ENCODE results near the gene RAB28. TPM values are rescaled to one million over a fixed set of nuclear protein-coding genes. Genes with fewer than 3 reads are reported as not detected.
"Not testable (repeated sequence)": the region's sequence is repeated elsewhere in the genome, so short reads cannot be mapped to it uniquely, and the experiment has no call there.

RAB28 gene
- total RNA-seq, 2 experiments from 2014 or later, result 23.0 to 30.8 TPM

GRCh38 chr4:13409324-13409723 lies 74.8 kb downstream of the RAB28 start:
- intact Hi-C loops (cut with micrococcal nuclease; ENCODE audit: unreplicated experiment), result no loop called here
- Histone ChIP-seq H3K4me1 (ENCODE audit: insufficient read depth, low read length, poor library complexity, severe bottlenecking) (no peaks in the 10 kb centered on the region), H4K20me1 (ENCODE audit: insufficient read depth, low read length) (no peaks in the 10 kb centered on the region), H3K4me2 (ENCODE audit: low read length) (no peak overlapping the region), H3K9me3 (ENCODE audit: low read length) (no peaks in the 10 kb centered on the region), H3K9me2 (ENCODE audit: insufficient read depth, low read length) (no peaks in the 10 kb centered on the region), H2AFZ (ENCODE audit: low read length) (no peak overlapping the region), H3K36me3 (ENCODE audit: insufficient read depth, low read length) (no peaks in the 10 kb centered on the region), H3K4me3 (ENCODE audit: low read depth, low read length, poor library complexity, severe bottlenecking) (no peak overlapping the region), H3K79me2 (ENCODE audit: insufficient read depth, low read depth, low read length) (no peaks in the 10 kb centered on the region), H3K27ac (ENCODE audit: low read depth, low read length, poor library complexity, severe bottlenecking) (no peak overlapping the region)
- no TSS peak for BruUV-seq (replicated peaks)
- ChIA-PET POLR2A (no interaction called here), CTCF (ENCODE audit: unreplicated experiment) (no interaction called here)
- no peak for DNase-seq (ENCODE audit: low spot score)
- TF ChIP-seq EZH2phosphoT487 (IDR thresholded peaks at IDR 0.05; ENCODE audit: borderline replicate concordance, low read depth, low read length) (no peak), CTCF (conservative IDR thresholded peaks at IDR 0.05; ENCODE audit: low read length) (no peak)

GRCh38 chr4:13406156-13406555 lies 78.0 kb downstream of the RAB28 start:
- H2AFZ ChIP-seq (ENCODE audit: low read length); H3K4me2 ChIP-seq (ENCODE audit: low read length); H3K79me2 ChIP-seq (ENCODE audit: insufficient read depth, low read depth, low read length); H3K4me1 ChIP-seq (ENCODE audit: insufficient read depth, low read length, poor library complexity, severe bottlenecking); CTCF ChIA-PET (ENCODE audit: unreplicated experiment); H3K4me3 ChIP-seq (ENCODE audit: low read depth, low read length, poor library complexity, severe bottlenecking); intact Hi-C loops (cut with micrococcal nuclease; ENCODE audit: unreplicated experiment); BruUV-seq (replicated peaks); H4K20me1 ChIP-seq (ENCODE audit: insufficient read depth, low read length); POLR2A ChIA-PET; H3K36me3 ChIP-seq (ENCODE audit: insufficient read depth, low read length); H3K9me2 ChIP-seq (ENCODE audit: insufficient read depth, low read length); H3K27ac ChIP-seq (ENCODE audit: low read depth, low read length, poor library complexity, severe bottlenecking); DNase-seq (ENCODE audit: low spot score); H3K9me3 ChIP-seq (ENCODE audit: low read length): not testable (repeated sequence)

GRCh38 chr4:13403833-13404232 lies 80.3 kb downstream of the RAB28 start:
- intact Hi-C loops (cut with micrococcal nuclease; ENCODE audit: unreplicated experiment), result no loop called here
- Histone ChIP-seq H3K27ac (ENCODE audit: low read depth, low read length, poor library complexity, severe bottlenecking) (no peak overlapping the region), H3K4me2 (ENCODE audit: low read length) (no peak overlapping the region), H3K79me2 (ENCODE audit: insufficient read depth, low read depth, low read length) (no peaks in the 10 kb centered on the region), H3K36me3 (ENCODE audit: insufficient read depth, low read length) (no peaks in the 10 kb centered on the region), H3K9me2 (ENCODE audit: insufficient read depth, low read length) (no peaks in the 10 kb centered on the region), H3K4me3 (ENCODE audit: low read depth, low read length, poor library complexity, severe bottlenecking) (no peak overlapping the region), H3K4me1 (ENCODE audit: insufficient read depth, low read length, poor library complexity, severe bottlenecking) (no peaks in the 10 kb centered on the region), H4K20me1 (ENCODE audit: insufficient read depth, low read length) (no peaks in the 10 kb centered on the region; the same call in 1 of the 2 replicates), H3K9me3 (ENCODE audit: low read length) (no peaks in the 10 kb centered on the region), H2AFZ (ENCODE audit: low read length) (no peak overlapping the region)
- CTCF ChIA-PET (ENCODE audit: unreplicated experiment), result no interaction called here
- TF ChIP-seq CTCF (conservative IDR thresholded peaks at IDR 0.05; ENCODE audit: low read length), result no peak
- no peak for TF ChIP-seq EZH2phosphoT487 (IDR thresholded peaks at IDR 0.05; ENCODE audit: borderline replicate concordance, low read depth, low read length)
- POLR2A ChIA-PET, result no interaction called here
- no peak for DNase-seq (ENCODE audit: low spot score)
- no TSS peak for BruUV-seq (replicated peaks)
